Activated CD8-positive, alpha-beta memory T cell treated with anti-CD3 and anti-CD28 coated beads, Interleukin-2, amount 50 U/mL, for 1 hour (primary cell): ENCODE data around the gene SNX15.
A peak's percentile ranks its signal among the peaks of the same experiment; 100 is the strongest.
"Not testable (repeated sequence)": the region's sequence is repeated elsewhere in the genome, so short reads cannot be mapped to it uniquely, and the experiment has no call there.

ENCODE experiments used
- DNase-seq: peaks from one replicate; pipeline ENCODE4 v3.0.0-alpha.2; 2020; ENCODE audit errors: extremely low read depth

The SNX15 gene

GRCh38 chr11:65014726-65015227, 12.5 kb upstream of the SNX15 start:
- no peak for DNase-seq

GRCh38 chr11:65016705-65017104, 10.5 kb upstream of the SNX15 start:
- DNase-seq = no peak

GRCh38 chr11:65017937-65018336, 9.3 kb upstream of the SNX15 start:
- no peak for DNase-seq

- DNase-seq = no peak
Measured at GRCh38 chr11:65019824-65020223, 7.4 kb upstream of the SNX15 start.

GRCh38 chr11:65021003-65021402, 6.2 kb upstream of the SNX15 start:
- no peak for DNase-seq

GRCh38 chr11:65021509-65021908, 5.7 kb upstream of the SNX15 start:
- DNase-seq = no peak

GRCh38 chr11:65023502-65023901, 3.7 kb upstream of the SNX15 start:
- DNase-seq = not testable (repeated sequence)

GRCh38 chr11:65026810-65027209, 429 bp upstream of the SNX15 start:
- DNase-seq = no peak

- DNase-seq = no peak
Measured at GRCh38 chr11:65032216-65032615, 5.0 kb downstream of the SNX15 start.

- no peak for DNase-seq
Measured at GRCh38 chr11:65034423-65034822, 7.2 kb downstream of the SNX15 start.

- no peak for DNase-seq
Measured at GRCh38 chr11:65035579-65035978, 8.3 kb downstream of the SNX15 start.

GRCh38 chr11:65036931-65037330, 9.7 kb downstream of the SNX15 start:
- no peak for DNase-seq

GRCh38 chr11:65040520-65040846, 13.2 kb downstream of the SNX15 start:
- DNase-seq = no peak

- DNase-seq = peak; percentile 64
Measured at GRCh38 chr11:65040847-65041622, 13.8 kb downstream of the SNX15 start, which contains the start of gene SAC3D1. Gene SAC3D1, plus strand, starts transcription at chr11:65041210. Its CDS starts 83 bp downstream, at chr11:65041293.

- no peak for DNase-seq
Measured at GRCh38 chr11:65042891-65043290, 15.7 kb downstream of the SNX15 start.

- no peak for DNase-seq
Measured at GRCh38 chr11:65043881-65044501, 16.8 kb downstream of the SNX15 start.

GRCh38 chr11:65045061-65045460, 17.8 kb downstream of the SNX15 start:
- DNase-seq = no peak

- no peak for DNase-seq
Measured at GRCh38 chr11:65045728-65046127, 18.5 kb downstream of the SNX15 start.

GRCh38 chr11:65047581-65048422, 20.6 kb downstream of the SNX15 start:
- DNase-seq = no peak

- DNase-seq = no peak
Measured at GRCh38 chr11:65051398-65051858, 24.2 kb downstream of the SNX15 start.

GRCh38 chr11:65053827-65054508, 26.7 kb downstream of the SNX15 start:
- DNase-seq = no peak

GRCh38 chr11:65055538-65055937, 28.3 kb downstream of the SNX15 start:
- DNase-seq = no peak
